SK-N-SH treated with all-trans-retinoic acid at 6 μM for 48 hours (cell line): Measurements from ENCODE around the gene PCED1A.
A peak's percentile ranks its signal among the peaks of the same experiment; 100 is the strongest.

Experiments used
- ATAC-seq: fragments of 200-7000 bp; cut with Tn5 transposase; 3 replicates; pipeline ENCODE4 v1.9.1; 2020; ENCODE audit warnings: mild to moderate bottlenecking, moderate library complexity
- CSRNP3 ChIP-seq: fragments of 250-450 bp; sonication (Bioruptor Pico); IDR thresholded peaks from 2 replicates; pipeline ENCODE4 v1.5.1; 2021; ENCODE audit warnings: mild to moderate bottlenecking, moderate library complexity
- ESRRG ChIP-seq: fragments of 250-450 bp; sonication (Bioruptor Pico); IDR thresholded peaks from 2 replicates; pipeline ENCODE4 v1.6.1; 2021; ENCODE audit warnings: mild to moderate bottlenecking
- GLIS3 ChIP-seq: fragments of 250-450 bp; sonication (Bioruptor Pico); IDR thresholded peaks from 2 replicates; pipeline ENCODE4 v1.5.0; 2020; ENCODE audit warnings: mild to moderate bottlenecking, moderate library complexity
- ISL1 ChIP-seq: fragments of 250-450 bp; sonication (Bioruptor Pico); IDR thresholded peaks from 2 replicates; pipeline ENCODE4 v2.1.2; 2022; ENCODE audit warnings: mild to moderate bottlenecking, moderate library complexity
- OSR1 ChIP-seq: fragments of 250-450 bp; sonication (Bioruptor Pico); IDR thresholded peaks from 2 replicates; pipeline ENCODE4 v1.8.0; 2022; ENCODE audit warnings: moderate library complexity, mild to moderate bottlenecking, inconsistent platforms
- RARB ChIP-seq: fragments of 250-450 bp; sonication (Bioruptor Pico); IDR thresholded peaks from 2 replicates; pipeline ENCODE4 v1.8.0; 2021; ENCODE audit warnings: mild to moderate bottlenecking, moderate library complexity
- TSHZ2 ChIP-seq: fragments of 250-450 bp; sonication (Bioruptor Pico); IDR thresholded peaks from 2 replicates; pipeline ENCODE4 v1.5.0; 2020; ENCODE audit warnings: mild to moderate bottlenecking, moderate library complexity
- ZC3H10 ChIP-seq: fragments of 250-450 bp; sonication (Bioruptor Pico); IDR thresholded peaks from 2 replicates; pipeline ENCODE4 v1.5.1; 2021; ENCODE audit warnings: mild to moderate bottlenecking, moderate library complexity
- ZFP3 ChIP-seq: fragments of 250-450 bp; sonication (Bioruptor Pico); IDR thresholded peaks from 2 replicates; pipeline ENCODE4 v1.5.0; 2020; ENCODE audit warnings: mild to moderate bottlenecking, moderate library complexity
- ZFP30 ChIP-seq: fragments of 450-650 bp; formaldehyde crosslinking; IDR thresholded peaks from 2 replicates; pipeline ENCODE4 v1.5.0; 2022; ENCODE audit warnings: mild to moderate bottlenecking, moderate library complexity
- ZNF565 ChIP-seq: fragments of 450-650 bp; formaldehyde crosslinking; conservative IDR thresholded peaks from 2 replicates; pipeline ENCODE4 v1.5.0; 2020; ENCODE audit warnings: low read depth, mild to moderate bottlenecking, moderate library complexity
- ZNF70 ChIP-seq: fragments of 450-650 bp; formaldehyde crosslinking; IDR thresholded peaks from 2 replicates; pipeline ENCODE4 v1.5.0; 2020; ENCODE audit warnings: mild to moderate bottlenecking, moderate library complexity
- ZNF8 ChIP-seq: fragments of 450-650 bp; formaldehyde crosslinking; IDR thresholded peaks from 2 replicates; pipeline ENCODE4 v1.5.0; 2020; ENCODE audit warnings: mild to moderate bottlenecking, moderate library complexity
- TF ChIP-seq, protein P1 (sequence below): fragments of 250-450 bp; sonication (Bioruptor Pico); IDR thresholded peaks from 2 replicates; pipeline ENCODE4 v1.8.0; 2020; ENCODE audit warnings: mild to moderate bottlenecking, moderate library complexity, borderline replicate concordance

Gene PCED1A

DNA sequence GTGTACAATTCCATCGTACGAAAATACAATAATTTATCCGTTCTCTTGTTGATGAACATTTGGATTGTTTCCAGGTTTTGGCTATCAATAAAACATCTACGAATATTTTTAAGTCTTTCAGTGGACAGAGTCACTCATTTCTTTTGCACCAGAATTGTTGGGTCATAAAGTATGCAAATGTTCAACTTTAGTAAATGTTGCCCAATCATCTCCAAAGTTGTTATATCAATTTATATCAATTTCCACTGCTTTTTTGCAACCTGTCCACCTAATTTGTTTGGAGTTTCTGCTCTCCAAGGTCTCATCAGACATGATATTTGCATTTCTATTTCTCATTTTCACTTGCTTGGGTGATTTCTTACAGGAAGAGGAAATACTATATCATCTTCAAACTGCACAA, 13.8 kb downstream of the PCED1A start:
- ATAC-seq: no peak
- no peak for TF ChIP-seq ZNF565
- TF ChIP-seq TSHZ2 (CRISPR knock-in tag): no peak

GRCh38 chr20:2825761-2826160, 14.7 kb downstream of the PCED1A start:
- no peak for TF ChIP-seq ZNF70
- TF ChIP-seq ISL1: no peak
- no peak for TF ChIP-seq GLIS3 (CRISPR knock-in tag)
- TF ChIP-seq TSHZ2 (CRISPR knock-in tag): no peak
- no peak for TF ChIP-seq ZNF565
- TF ChIP-seq OSR1 (CRISPR knock-in tag): no peak
- TF ChIP-seq ESRRG (CRISPR knock-in tag): no peak
- TF ChIP-seq ZFP3 (CRISPR knock-in tag): no peak
- TF ChIP-seq, protein P1, sequence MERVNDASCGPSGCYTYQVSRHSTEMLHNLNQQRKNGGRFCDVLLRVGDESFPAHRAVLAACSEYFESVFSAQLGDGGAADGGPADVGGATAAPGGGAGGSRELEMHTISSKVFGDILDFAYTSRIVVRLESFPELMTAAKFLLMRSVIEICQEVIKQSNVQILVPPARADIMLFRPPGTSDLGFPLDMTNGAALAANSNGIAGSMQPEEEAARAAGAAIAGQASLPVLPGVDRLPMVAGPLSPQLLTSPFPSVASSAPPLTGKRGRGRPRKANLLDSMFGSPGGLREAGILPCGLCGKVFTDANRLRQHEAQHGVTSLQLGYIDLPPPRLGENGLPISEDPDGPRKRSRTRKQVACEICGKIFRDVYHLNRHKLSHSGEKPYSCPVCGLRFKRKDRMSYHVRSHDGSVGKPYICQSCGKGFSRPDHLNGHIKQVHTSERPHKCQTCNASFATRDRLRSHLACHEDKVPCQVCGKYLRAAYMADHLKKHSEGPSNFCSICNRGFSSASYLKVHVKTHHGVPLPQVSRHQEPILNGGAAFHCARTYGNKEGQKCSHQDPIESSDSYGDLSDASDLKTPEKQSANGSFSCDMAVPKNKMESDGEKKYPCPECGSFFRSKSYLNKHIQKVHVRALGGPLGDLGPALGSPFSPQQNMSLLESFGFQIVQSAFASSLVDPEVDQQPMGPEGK (CRISPR knock-in tag): no peak

GRCh38 chr20:2822073-2822472, 18.4 kb downstream of the PCED1A start:
- peak; percentile 30; the same call in 2 of the 3 replicates for ATAC-seq

More at GRCh38 chr20:2825761-2826160, 14.7 kb downstream of the PCED1A start:
- no peak for ATAC-seq

More at GRCh38 chr20:2822073-2822472, 18.4 kb downstream of the PCED1A start:
- TF ChIP-seq, protein P1 (CRISPR knock-in tag): no peak
- no peak for TF ChIP-seq OSR1 (CRISPR knock-in tag)
- no peak for TF ChIP-seq ISL1
- no peak for TF ChIP-seq CSRNP3 (CRISPR knock-in tag)
- TF ChIP-seq TSHZ2 (CRISPR knock-in tag): no peak
- TF ChIP-seq ZNF565: no peak
- no peak for TF ChIP-seq ZFP3 (CRISPR knock-in tag)
- no peak for TF ChIP-seq RARB (CRISPR knock-in tag)
- no peak for TF ChIP-seq GLIS3 (CRISPR knock-in tag)
- no peak for TF ChIP-seq ESRRG (CRISPR knock-in tag)
- no peak for TF ChIP-seq ZFP30 (CRISPR knock-in tag)
- TF ChIP-seq ZC3H10 (CRISPR knock-in tag): no peak
- no peak for TF ChIP-seq ZNF8
